Cardiac fibroblast (primary cell): Measurements from ENCODE around the gene SCARB2.
"Not testable (repeated sequence)": the region's sequence is repeated elsewhere in the genome, so short reads cannot be mapped to it uniquely, and the experiment has no call there.

Source experiments
- DNase-seq, 2 donors: peaks; one replicate each; pipeline versions ENCODE4 v3.0.0 to v3.0.0-alpha.2; 2010; ENCODE audit warnings: low read depth in 2 of 2
- H3K4me3 ChIP-seq, 2 donors: replicated peaks in 1 of 2; 1 replicate in 1 of 2; 2 replicates in 1 of 2; pipeline ENCODE4 v1.5.1; 2011; ENCODE audit warnings: low read depth in 2 of 2, low read length in 2 of 2, mild to moderate bottlenecking in 2 of 2, moderate library complexity in 1 of 2
- CTCF ChIP-seq: IDR thresholded peaks from one replicate; pipeline ENCODE4 v1.5.1; 2011; ENCODE audit warnings: low read depth, mild to moderate bottlenecking, low read length, inconsistent platforms

Gene SCARB2

GRCh38 chr4:76251441-76252270 is 38.0 kb upstream of the SCARB2 start, which contains the start of gene FAM47E:
TSS of gene FAM47E (plus strand) at chr4:76251721. CDS start at chr4:76251747, 26 bp downstream.
- peak; percentile 19 to 61 for DNase-seq
- peak; percentile 1 for TF ChIP-seq CTCF
- H3K4me3 ChIP-seq, result peak within 1 kb of the TSS; percentile 45 to 53

GRCh38 chr4:76250962-76251361 is 37.3 kb upstream of the SCARB2 start:
- peak in 1 of 2 donors; percentile 12 for DNase-seq
- TF ChIP-seq CTCF, result no peak
- H3K4me3 ChIP-seq, result peak overlapping the region in 1 of 2 donors; percentile 45

GRCh38 chr4:76246852-76247251 is 33.2 kb upstream of the SCARB2 start:
- no peak for TF ChIP-seq CTCF
- no peak overlapping the region for H3K4me3 ChIP-seq
- no peak for DNase-seq

- no peak for TF ChIP-seq CTCF
- DNase-seq, result peak in 1 of 2 donors; percentile 7
- no peak overlapping the region for H3K4me3 ChIP-seq
These were observed 32.4 kb upstream of the SCARB2 start for GRCh38 chr4:76246025-76246424.

- DNase-seq, H3K4me3 ChIP-seq: not testable (repeated sequence)
These were observed 30.3 kb upstream of the SCARB2 start for GRCh38 chr4:76243877-76244276.

- TF ChIP-seq CTCF, result no peak
- no peak for DNase-seq
- no peak overlapping the region for H3K4me3 ChIP-seq
These were observed 26.6 kb upstream of the SCARB2 start for GRCh38 chr4:76240236-76240635.

GRCh38 chr4:76238701-76239100 is 25.1 kb upstream of the SCARB2 start:
- no peak for TF ChIP-seq CTCF
- no peak overlapping the region for H3K4me3 ChIP-seq
- no peak for DNase-seq
